ENCODE measurements around the gene MPHOSPH10.
"Not testable (repeated sequence)": the region's sequence is repeated elsewhere in the genome, so short reads cannot be mapped to it uniquely, and the experiment has no call there.

Gene MPHOSPH10

DNA sequence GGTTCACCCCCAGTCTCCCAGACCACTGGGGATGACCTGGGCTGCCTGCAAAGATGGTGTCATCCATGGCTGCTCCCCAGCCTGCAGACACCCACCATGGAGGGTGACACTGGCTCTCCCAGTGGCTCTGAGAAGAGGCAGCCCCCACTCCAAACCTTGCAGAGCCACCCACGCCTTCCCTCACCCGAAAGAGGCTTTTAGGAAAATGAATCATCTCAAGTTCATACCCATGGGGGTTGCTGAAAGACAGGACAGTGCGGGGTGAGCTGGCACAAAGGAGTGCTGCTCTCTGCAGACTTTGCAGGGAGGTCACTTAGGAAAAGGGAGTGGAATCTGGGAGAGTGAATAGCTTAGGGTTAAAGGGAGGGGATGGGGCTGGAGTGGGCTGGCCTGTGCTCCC lies 36.4 kb downstream of the MPHOSPH10 start:
- DNase-seq: peak in 2 of 51 donors; percentile 6 to 27

DNA sequence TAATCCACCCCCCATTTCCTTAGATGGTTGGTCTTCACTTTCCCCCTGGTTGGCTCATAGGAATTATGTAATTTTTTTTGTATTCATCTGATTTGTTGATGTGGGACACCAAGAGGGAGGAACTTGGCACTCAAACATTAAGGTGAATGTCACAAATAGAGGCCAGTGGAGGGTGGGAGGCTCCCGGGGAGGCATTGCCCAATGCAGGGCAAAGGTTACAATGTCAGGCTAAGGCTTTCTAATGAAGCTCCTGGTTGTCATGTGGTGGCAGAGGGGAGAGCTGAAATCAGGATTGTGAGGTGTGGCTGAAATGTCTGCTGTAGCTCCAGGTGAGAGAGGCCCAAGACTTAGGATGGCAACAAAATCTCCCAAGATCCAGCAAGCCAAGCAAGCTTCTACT lies 42.7 kb downstream of the MPHOSPH10 start:
- DNase-seq: no peak

DNA sequence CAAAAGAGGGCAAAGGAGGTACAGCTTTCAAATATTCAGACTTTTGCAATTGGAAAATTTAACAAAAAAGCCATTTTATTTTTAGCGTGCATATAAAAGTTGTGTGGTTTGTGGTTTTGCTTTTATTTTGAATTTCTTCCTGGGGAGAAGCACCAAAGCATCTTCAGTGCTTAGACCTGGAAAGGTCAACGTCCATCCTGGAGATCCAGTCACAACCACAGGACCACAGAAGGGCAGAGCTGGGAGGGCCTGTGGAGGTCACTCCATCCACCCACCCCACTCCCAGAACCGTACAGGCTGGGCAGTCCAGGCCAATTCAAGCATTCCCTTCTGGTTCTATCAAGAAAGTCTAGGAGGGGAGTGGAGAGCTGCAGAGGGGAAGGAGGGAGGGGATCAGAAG lies 43.8 kb downstream of the MPHOSPH10 start:
- DNase-seq: no peak

DNA sequence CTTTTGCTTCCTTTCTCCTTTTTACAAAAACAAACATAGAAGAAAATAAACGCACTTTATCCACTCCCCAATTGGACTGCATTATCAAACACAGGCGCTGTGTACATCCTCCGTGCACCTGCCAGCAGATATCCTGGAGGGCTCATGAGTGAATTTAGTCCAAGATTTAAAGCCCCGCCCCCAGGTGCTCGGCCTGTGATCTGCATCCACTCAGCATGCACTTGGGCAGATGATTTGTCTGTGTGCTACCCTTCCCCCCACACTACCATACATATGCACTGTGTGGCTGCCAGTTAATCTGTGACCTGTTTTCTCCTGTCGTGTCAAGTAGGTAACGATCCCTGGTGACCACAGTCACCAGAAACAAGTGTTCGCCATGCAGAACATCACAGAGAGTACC lies 48.4 kb downstream of the MPHOSPH10 start:
- not testable (repeated sequence) for DNase-seq

DNA sequence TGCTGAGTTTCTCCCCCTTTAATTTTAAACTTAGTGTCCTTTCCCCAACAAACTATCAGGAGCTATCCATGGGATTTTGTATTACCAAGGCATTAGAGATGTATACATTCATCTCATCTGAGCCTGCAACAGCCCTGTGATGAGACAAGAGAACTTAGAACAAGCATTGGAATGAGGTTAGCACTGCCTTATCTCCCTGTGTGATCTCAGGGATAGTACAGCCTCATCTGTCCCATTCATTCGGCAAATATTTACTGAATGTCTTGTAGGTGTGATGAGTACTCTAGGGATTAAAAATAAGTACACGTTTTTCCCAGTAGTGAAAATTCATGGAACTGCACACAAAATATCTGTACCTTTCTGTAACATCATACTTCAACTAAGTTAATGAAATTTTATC lies 50.9 kb downstream of the MPHOSPH10 start:
- no peak for DNase-seq

DNA sequence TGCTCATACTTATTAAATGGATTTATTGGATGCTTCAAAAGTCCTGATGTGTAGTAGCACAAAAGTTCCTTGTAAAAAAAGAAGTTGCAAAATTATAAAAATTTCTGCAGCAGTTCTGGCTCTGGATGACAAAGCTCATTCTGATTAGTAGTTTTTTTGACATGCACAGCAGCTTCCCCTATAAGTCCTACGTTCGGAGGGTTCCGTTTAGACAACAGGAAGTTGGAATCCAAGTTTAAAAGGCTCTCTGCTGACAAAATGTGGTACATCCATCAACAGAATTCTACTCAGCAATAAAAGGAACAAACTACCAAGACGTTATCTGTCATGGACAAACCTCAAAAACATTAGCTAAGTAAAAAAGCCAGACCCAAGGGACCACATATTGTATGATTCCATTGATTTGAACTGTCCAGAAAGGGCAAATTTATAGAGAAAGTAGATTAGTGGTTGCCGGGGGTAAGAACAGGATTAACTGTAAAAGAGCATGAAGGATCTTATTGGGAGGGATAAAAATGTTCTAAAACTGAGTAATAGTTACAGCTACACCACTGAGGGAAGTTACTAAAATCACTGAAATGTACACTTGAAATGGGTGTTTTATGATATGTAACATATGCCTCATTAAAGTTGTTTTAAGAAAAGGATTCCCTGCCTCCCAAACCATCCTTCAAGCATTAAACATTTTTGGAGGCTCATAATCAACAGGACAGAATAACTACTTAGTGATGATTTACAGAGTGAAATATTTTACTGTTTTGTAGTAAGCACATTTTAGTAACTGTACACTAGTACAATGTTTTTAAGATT lies 53.1 kb downstream of the MPHOSPH10 start:
- not testable (repeated sequence) for DNase-seq

DNA sequence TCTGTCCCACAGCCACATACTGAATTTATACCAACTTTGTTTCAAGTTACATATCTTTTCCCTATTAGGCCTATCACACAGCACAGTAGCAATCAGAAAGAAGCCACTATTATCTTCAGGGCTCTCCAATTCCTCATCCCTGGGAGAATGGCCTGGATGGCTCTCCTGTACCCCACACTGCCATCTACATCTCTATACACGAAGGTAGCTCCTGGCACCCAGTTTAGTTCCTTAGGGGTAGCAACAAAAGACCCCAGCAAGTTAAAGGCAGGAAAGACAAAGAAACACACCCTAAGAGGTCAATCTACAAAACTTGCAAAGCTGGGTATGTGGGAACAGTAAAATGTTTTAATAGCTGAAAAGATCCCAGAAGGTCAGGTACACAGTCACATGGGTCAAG lies 56.5 kb downstream of the MPHOSPH10 start:
- no peak for DNase-seq

DNA sequence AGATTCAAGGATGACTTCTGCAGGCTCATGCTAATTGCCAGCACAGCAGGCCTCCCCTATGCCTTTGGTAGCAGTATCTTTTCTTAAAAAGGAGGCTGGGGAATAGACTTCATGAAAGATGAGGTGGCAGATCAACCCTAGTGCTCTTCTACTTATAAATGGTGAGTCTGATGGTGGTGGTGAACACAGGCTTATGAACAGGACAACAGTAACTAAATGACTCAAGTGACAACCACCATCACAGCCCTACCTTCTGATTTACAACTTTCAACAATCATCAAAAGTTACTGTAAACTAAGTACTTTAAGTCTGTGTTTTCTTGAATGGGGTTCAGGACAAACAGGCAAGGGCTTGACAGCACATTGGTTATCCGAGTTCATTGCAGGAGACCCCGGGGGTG lies 57.2 kb downstream of the MPHOSPH10 start:
- DNase-seq: no peak

DNA sequence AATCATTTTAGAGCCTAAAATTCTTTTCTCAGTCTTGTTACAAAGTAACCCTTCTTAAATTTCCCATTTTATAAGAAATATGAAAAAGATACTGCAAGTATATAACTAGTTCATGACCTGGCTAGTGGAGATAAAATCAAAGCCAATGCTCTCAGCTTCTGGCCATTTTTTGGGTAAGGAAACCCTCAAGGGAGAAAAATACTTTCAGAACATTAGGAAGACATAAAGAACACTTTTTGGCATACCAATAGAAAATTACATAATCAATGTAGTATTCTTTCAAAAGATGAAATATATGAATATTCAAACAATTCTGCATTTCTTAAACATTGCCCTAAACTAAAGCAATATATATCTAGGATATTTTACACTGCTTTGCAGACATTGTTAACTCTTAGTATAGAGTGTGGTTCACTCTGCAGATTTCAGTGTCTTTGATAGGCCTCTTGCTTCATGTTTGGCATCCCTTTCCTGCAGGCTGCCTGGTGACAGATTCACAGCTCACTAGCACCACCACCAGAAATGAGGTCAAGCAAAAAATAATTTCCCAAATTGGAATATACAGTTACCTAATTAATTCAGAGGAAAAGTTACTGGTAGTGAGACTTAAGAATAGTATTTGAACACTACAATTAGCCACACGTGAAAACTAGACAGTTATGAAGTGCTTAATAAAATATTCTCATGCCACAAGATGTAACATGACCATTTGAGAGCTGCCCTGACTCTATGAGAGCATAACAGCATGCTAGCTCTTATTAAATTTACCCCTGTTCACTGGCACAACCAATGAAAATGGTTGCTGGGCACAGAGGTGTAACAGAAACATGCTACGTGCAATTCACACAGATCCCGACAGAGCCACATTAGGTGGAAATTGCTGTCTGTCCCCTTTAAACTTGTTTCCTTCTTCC lies 60.5 kb downstream of the MPHOSPH10 start:
- peak in 5 of 51 donors; percentile 1 to 23 (median 5) for DNase-seq

DNA sequence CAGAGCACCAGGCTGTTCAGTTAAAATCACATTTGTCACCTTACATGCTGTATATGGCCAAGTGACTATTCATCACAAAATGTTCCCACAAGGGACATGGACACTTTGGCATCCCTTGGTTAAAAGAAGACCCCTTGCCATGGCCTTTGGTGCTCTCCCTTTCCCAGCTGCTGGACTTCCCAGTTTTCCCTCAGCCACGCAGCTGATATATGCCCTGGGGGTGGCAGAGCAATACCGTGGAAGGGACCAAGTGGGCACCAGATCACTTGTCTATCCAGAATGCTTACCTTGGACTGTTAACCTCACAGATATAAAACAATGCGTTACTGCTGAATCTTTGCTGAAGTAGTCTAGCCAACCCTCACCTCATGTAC lies 61.1 kb downstream of the MPHOSPH10 start:
- DNase-seq: no peak
